GM18498 (cell line): ENCODE measurements around the gene DGKI.

Source experiments
- ATAC-seq: cut with Tn5 transposase; IDR thresholded peaks from one replicate; pipeline ENCODE4 v1.9.1; 2021; ENCODE audit warnings: mild to moderate bottlenecking, moderate library complexity; ENCODE audit not compliant: unreplicated experiment

The DGKI gene

GRCh38 chr7:137692399-137692798 lies 154.4 kb downstream of the DGKI start:
- no peak for ATAC-seq

- ATAC-seq: no peak
These were observed 155.2 kb downstream of the DGKI start for GRCh38 chr7:137691566-137691965.

GRCh38 chr7:137690635-137691034 lies 156.1 kb downstream of the DGKI start:
- ATAC-seq: no peak

- ATAC-seq: no peak
These were observed 157.0 kb downstream of the DGKI start for GRCh38 chr7:137689761-137690160.

GRCh38 chr7:137687556-137688265 lies 159.1 kb downstream of the DGKI start:
- no peak for ATAC-seq

GRCh38 chr7:137685433-137686164 lies 161.2 kb downstream of the DGKI start:
- no peak for ATAC-seq

- ATAC-seq: no peak
These were observed 162.0 kb downstream of the DGKI start for GRCh38 chr7:137684776-137685175.

GRCh38 chr7:137684316-137684715 lies 162.5 kb downstream of the DGKI start:
- no peak for ATAC-seq

GRCh38 chr7:137682596-137682995 lies 164.2 kb downstream of the DGKI start:
- no peak for ATAC-seq

- ATAC-seq: no peak
These were observed 164.9 kb downstream of the DGKI start for GRCh38 chr7:137681657-137682562.

GRCh38 chr7:137674551-137675409 lies 172.0 kb downstream of the DGKI start:
- ATAC-seq: no peak

GRCh38 chr7:137674048-137674447 lies 172.7 kb downstream of the DGKI start:
- no peak for ATAC-seq

GRCh38 chr7:137671920-137672319 lies 174.9 kb downstream of the DGKI start:
- no peak for ATAC-seq

GRCh38 chr7:137670222-137671064 lies 176.3 kb downstream of the DGKI start:
- no peak for ATAC-seq

GRCh38 chr7:137669706-137670105 lies 177.1 kb downstream of the DGKI start:
- ATAC-seq: no peak

- no peak for ATAC-seq
These were observed 178.4 kb downstream of the DGKI start for GRCh38 chr7:137668404-137668803.

GRCh38 chr7:137667633-137668387 lies 179.0 kb downstream of the DGKI start:
- no peak for ATAC-seq

GRCh38 chr7:137664846-137665245 lies 181.9 kb downstream of the DGKI start:
- ATAC-seq: no peak

- ATAC-seq: no peak
These were observed 185.1 kb downstream of the DGKI start for GRCh38 chr7:137661634-137662033.
